Astrocyte (in vitro differentiated cells and primary cell): ENCODE results near the gene KRT83.

Source experiments
- CTCF ChIP-seq: IDR thresholded peaks from 2 replicates; pipeline ENCODE4 v1.5.1; 2011; ENCODE audit warnings: low read depth, mild to moderate bottlenecking, inconsistent platforms, low read length, moderate library complexity; ENCODE audit not compliant: insufficient read depth
- EZH2 ChIP-seq: IDR thresholded peaks from 2 replicates; pipeline ENCODE4 v1.6.1; 2012; ENCODE audit warnings: mild to moderate bottlenecking, low read length, inconsistent platforms; ENCODE audit not compliant: insufficient read depth

- TF ChIP-seq CTCF (no peak), EZH2 (no peak)
Measured at GRCh38 chr12:52270541-52271070, 50.6 kb downstream of the KRT83 start.
